Spinal cord (tissue), 10 donors: ENCODE measurements around the gene ID1. TPM values are rescaled to one million over a fixed set of nuclear protein-coding genes. Genes with fewer than 3 reads are reported as not detected.

Source experiments
- DNase-seq, 6 donors: peaks; one replicate each; pipeline versions ENCODE4 v3.0.0 to v3.0.0-alpha.2; 2013 to 2015; ENCODE audit warnings: low spot score in 6 of 6, low read depth in 4 of 6
- H3K27ac ChIP-seq: one replicate; pipeline ENCODE4 v1.5.1; 2013; ENCODE audit warnings: low read depth, low read length, control low read depth
- H3K27me3 ChIP-seq: one replicate; pipeline ENCODE4 v1.6.1; 2013; ENCODE audit warnings: low read length; ENCODE audit not compliant: control insufficient read depth, insufficient read depth
- H3K36me3 ChIP-seq: one replicate; pipeline ENCODE4 v1.6.1; 2013; ENCODE audit warnings: low read length; ENCODE audit not compliant: control insufficient read depth, insufficient read depth
- H3K4me1 ChIP-seq: one replicate; pipeline ENCODE4 v1.6.1; 2013; ENCODE audit warnings: low read length; ENCODE audit not compliant: control insufficient read depth, insufficient read depth
- H3K4me3 ChIP-seq: one replicate; pipeline ENCODE4 v1.5.1; 2013; ENCODE audit warnings: low read depth, low read length, control low read depth
- H3K9me3 ChIP-seq: one replicate; pipeline ENCODE4 v1.6.1; 2013; ENCODE audit warnings: low read length; ENCODE audit not compliant: control insufficient read depth, insufficient read depth
- WGBS: methylation state at CpG from one replicate; pipeline ENCODE4 v1.1.5; 2013; ENCODE audit warnings: missing lambda C conversion rate; ENCODE audit not compliant: insufficient coverage; 5-methylcytosine and 5-hydroxymethylcytosine counted together
- long read RNA-seq, 4 donors: transcript quantifications; one replicate each; lab custom pipeline, GENCODE V29; 2026
- polyA plus RNA-seq, 2 donors: library from polyadenylated mRNA; unstranded; fragments of 120-200 nt; gene quantifications; one replicate each; pipeline ENCODE4 v1.2.1, GENCODE V29; 2013; ENCODE audit not compliant: insufficient read length in 2 of 2
- total RNA-seq, 2 donors: library from RNA; depleted of rRNA in 1 of 2; stranded (reverse); fragments of 120-200 nt in 1 of 2; fragments of >200 nt in 1 of 2; gene quantifications; one replicate each; pipeline versions ENCODE4 v1.2.3 to v1.2.4, GENCODE V29; 2013 to 2014
- donor health status: healthy.

Gene ID1
- total RNA-seq = 100 to 1,000 TPM; 196 to 308 TPM
- 100 to 1,000 TPM in 1 of 2 donors, 10 to 100 TPM in 1; 88.2 to 109 TPM for polyA plus RNA-seq
- long read RNA-seq, donor 1, transcript ID1-201 (1 exons, 1,233 nt) = minor isoform, 67 of 143 reads
- long read RNA-seq, donor 1, transcript ID1-202 (2 exons, 994 nt) = major isoform, 76 of 143 reads
- long read RNA-seq, donor 1, partial matches to known transcripts = 0 of 143 reads
- long read RNA-seq, donor 1, other reads (novel, unspliced or antisense) = 0 of 143 reads
- long read RNA-seq, donor 2, transcript ID1-202 (2 exons, 994 nt) = major isoform, 38 of 56 reads
- long read RNA-seq, donor 2, transcript ID1-201 (1 exons, 1,233 nt) = minor isoform, 18 of 56 reads
- long read RNA-seq, donor 2, partial matches to known transcripts = 0 of 56 reads
- long read RNA-seq, donor 2, other reads (novel, unspliced or antisense) = 0 of 56 reads
- long read RNA-seq, donor 3, transcript ID1-202 (2 exons, 994 nt) = minor isoform, 28 of 64 reads
- long read RNA-seq, donor 3, transcript ID1-201 (1 exons, 1,233 nt) = major isoform, 36 of 64 reads
- long read RNA-seq, donor 3, partial matches to known transcripts = 0 of 64 reads
- long read RNA-seq, donor 3, other reads (novel, unspliced or antisense) = 0 of 64 reads
- long read RNA-seq, donor 4, transcript ID1-202 (2 exons, 994 nt) = minor isoform, 240 of 501 reads
- long read RNA-seq, donor 4, transcript ID1-201 (1 exons, 1,233 nt) = major isoform, 261 of 501 reads
- long read RNA-seq, donor 4, partial matches to known transcripts = 0 of 501 reads
- long read RNA-seq, donor 4, other reads (novel, unspliced or antisense) = 0 of 501 reads

- DNase-seq = peak in 5 of 6 donors; percentile 89 to 98 (median 91)
- WGBS = under 1% methylated on average over 74 of the region's 74 CpGs
- peaks cover 46% of the 10 kb centered on the region for H3K4me1 ChIP-seq
Observed at GRCh38 chr20:31605031-31605901, at the start of gene ID1. TSS of gene ID1 (plus strand) at chr20:31605289. CDS start at chr20:31605388, 99 bp downstream.

GRCh38 chr20:31559704-31560093 is 45.4 kb upstream of the ID1 start:
- no peaks in the 10 kb centered on the region for H3K27me3 ChIP-seq
- 100% methylated on average over 1 of the region's 2 CpGs for WGBS
- H3K4me3 ChIP-seq = no peak overlapping the region
- H3K4me1 ChIP-seq = peaks cover 6% of the 10 kb centered on the region
- H3K27ac ChIP-seq = no peak overlapping the region
- H3K36me3 ChIP-seq = peaks cover 61% of the 10 kb centered on the region
- no peaks in the 10 kb centered on the region for H3K9me3 ChIP-seq
- DNase-seq = no peak

More at GRCh38 chr20:31605031-31605901, at the start of gene ID1:
- Histone ChIP-seq H3K36me3 (no peaks in the 10 kb centered on the region), H3K27me3 (peaks cover 7% of the 10 kb centered on the region), H3K27ac (peak within 1 kb of the TSS; percentile 97), H3K9me3 (no peaks in the 10 kb centered on the region), H3K4me3 (peak within 1 kb of the TSS; percentile 78)

GRCh38 chr20:31560094-31560745 is 44.9 kb upstream of the ID1 start:
- DNase-seq = peak in 2 of 6 donors; percentile 48 to 58
- 33% methylated on average over 6 of the region's 6 CpGs for WGBS
- H3K36me3 ChIP-seq = peaks cover 56% of the 10 kb centered on the region
- no peak overlapping the region for H3K27ac ChIP-seq
- no peak overlapping the region for H3K4me3 ChIP-seq
- peaks cover 6% of the 10 kb centered on the region for H3K4me1 ChIP-seq
- H3K9me3 ChIP-seq = no peaks in the 10 kb centered on the region
- no peaks in the 10 kb centered on the region for H3K27me3 ChIP-seq

- Histone ChIP-seq H3K4me1 (peaks cover 6% of the 10 kb centered on the region), H3K4me3 (no peak overlapping the region), H3K27ac (no peak overlapping the region), H3K9me3 (no peaks in the 10 kb centered on the region), H3K36me3 (peaks cover 58% of the 10 kb centered on the region), H3K27me3 (no peaks in the 10 kb centered on the region)
- WGBS = 90% methylated on average over 2 of the region's 7 CpGs
- DNase-seq = no peak
Observed at GRCh38 chr20:31560746-31561598, 44.1 kb upstream of the ID1 start.

- Histone ChIP-seq H3K4me1 (peaks cover 6% of the 10 kb centered on the region), H3K4me3 (no peak overlapping the region), H3K36me3 (peaks cover 71% of the 10 kb centered on the region), H3K9me3 (no peaks in the 10 kb centered on the region), H3K27me3 (no peaks in the 10 kb centered on the region), H3K27ac (no peak overlapping the region)
- DNase-seq = no peak
- 33% methylated on average over 1 of the region's 1 CpG for WGBS
Observed at GRCh38 chr20:31562241-31562640, 42.8 kb upstream of the ID1 start.

- Histone ChIP-seq H3K4me1 (peaks cover 14% of the 10 kb centered on the region), H3K36me3 (peaks cover 75% of the 10 kb centered on the region), H3K27ac (no peak overlapping the region), H3K4me3 (no peak overlapping the region), H3K27me3 (no peaks in the 10 kb centered on the region), H3K9me3 (no peaks in the 10 kb centered on the region)
- DNase-seq = no peak
- WGBS = 83% methylated on average over 6 of the region's 6 CpGs
Observed at GRCh38 chr20:31564284-31564683, 40.8 kb upstream of the ID1 start.

- no peak overlapping the region for H3K4me3 ChIP-seq
- H3K9me3 ChIP-seq = no peaks in the 10 kb centered on the region
- peaks cover 29% of the 10 kb centered on the region for H3K4me1 ChIP-seq
- no peak overlapping the region for H3K27ac ChIP-seq
- DNase-seq = no peak
- 100% methylated on average over 5 of the region's 6 CpGs for WGBS
- H3K27me3 ChIP-seq = no peaks in the 10 kb centered on the region
- H3K36me3 ChIP-seq = peaks cover 80% of the 10 kb centered on the region
Observed at GRCh38 chr20:31565699-31566318, 39.3 kb upstream of the ID1 start.

GRCh38 chr20:31566319-31566657 is 38.8 kb upstream of the ID1 start:
- Histone ChIP-seq H3K27ac (no peak overlapping the region), H3K4me1 (peaks cover 34% of the 10 kb centered on the region), H3K27me3 (no peaks in the 10 kb centered on the region), H3K4me3 (no peak overlapping the region), H3K36me3 (peaks cover 82% of the 10 kb centered on the region), H3K9me3 (no peaks in the 10 kb centered on the region)
- WGBS = no CpG with 5 or more reads among the region's 1 CpG
- DNase-seq = no peak
